Measurements from ENCODE around the gene SLC9A3. TPM values are rescaled to one million over a fixed set of nuclear protein-coding genes. Genes with fewer than 3 reads are reported as not detected.
"Not testable (repeated sequence)": the region's sequence is repeated elsewhere in the genome, so short reads cannot be mapped to it uniquely, and the experiment has no call there.

Gene SLC9A3
- total and polyA plus RNA-seq, 3 experiments from 2014 or later: 2.4 to 2.6 (median 2.5) TPM

DNA sequence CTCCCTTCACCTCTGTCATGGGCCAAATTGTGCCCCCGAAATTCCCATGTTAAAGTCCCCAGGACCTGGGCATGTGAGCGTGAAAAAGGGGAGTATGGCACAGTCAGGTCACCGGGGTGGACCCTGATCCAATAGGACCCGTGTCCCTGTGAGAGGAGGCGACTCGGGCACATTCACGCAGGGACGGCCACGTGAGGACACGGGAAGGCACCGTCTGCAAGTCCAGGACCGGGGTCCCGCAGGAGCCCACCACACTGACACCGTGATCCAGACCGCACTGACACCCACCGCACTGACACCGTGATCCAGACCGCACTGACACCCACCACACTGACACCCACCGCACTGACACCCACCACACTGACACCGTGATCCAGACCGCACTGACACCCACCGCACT lies 37.7 kb downstream of the SLC9A3 start:
- H3K36me3 Mint-ChIP-seq; H3K36me3 ChIP-seq (ENCODE audit: insufficient read depth, low read length); H3K27ac ChIP-seq (ENCODE audit: low read depth, low read length); POLR2A ChIA-PET; H3K27me3 ChIP-seq (ENCODE audit: insufficient read depth, low read length, poor library complexity, severe bottlenecking); H3K4me1 ChIP-seq (ENCODE audit: insufficient read depth, low read length); CTCF ChIA-PET; H3K9me3 Mint-ChIP-seq; H3K4me3 ChIP-seq (ENCODE audit: low read length); H3K9me3 ChIP-seq (ENCODE audit: low read length); DNase-seq: not testable (repeated sequence)
- Mint-ChIP-seq H3K27ac (peak overlapping the region in 1 of 8 donors; percentile 58), H3K27me3 (peaks cover 6 to 11% of the 10 kb centered on the region in 2 donors), H3K4me1 (peaks cover 0 to 14% (median 2%) of the 10 kb centered on the region in 3 donors), H3K4me3 (peak overlapping the region in 2 of 7 donors; percentile 36 to 66)

DNA sequence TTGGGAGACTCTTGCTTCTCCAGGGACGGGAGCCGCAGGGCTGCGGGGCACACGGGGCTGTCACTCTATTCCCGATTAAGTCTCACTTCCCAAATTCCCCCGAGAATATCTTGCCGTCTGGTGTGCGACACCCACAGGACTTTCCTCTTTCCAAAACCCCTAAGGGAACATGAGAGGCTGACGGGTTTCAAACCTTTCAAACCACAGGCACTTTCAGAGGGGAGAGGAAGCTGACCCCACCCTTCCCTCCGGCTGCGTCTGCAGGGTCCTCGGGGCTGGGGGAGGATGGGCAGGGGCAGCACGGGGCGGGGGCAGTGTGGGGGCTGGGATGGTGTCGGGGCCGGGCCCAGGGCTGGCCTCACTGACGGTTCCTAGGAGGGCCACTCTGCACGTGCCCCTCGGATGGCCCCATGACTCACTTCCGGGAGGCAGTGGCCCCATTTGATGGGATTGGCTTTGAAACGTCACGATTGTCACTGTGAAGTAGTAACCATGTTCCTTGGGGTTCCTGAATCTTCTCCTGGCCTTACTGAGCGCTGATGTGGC lies 38.2 kb downstream of the SLC9A3 start:
- H3K4me1 Mint-ChIP-seq: peaks cover 0 to 14% (median 2%) of the 10 kb centered on the region in 3 donors
- H3K27ac ChIP-seq (ENCODE audit: low read depth, low read length): no peak overlapping the region
- ChIA-PET POLR2A (no interaction called here), CTCF (no interaction called here)
- no peaks in the 10 kb centered on the region for H3K27me3 ChIP-seq (ENCODE audit: insufficient read depth, low read length, poor library complexity, severe bottlenecking)
- H3K36me3 Mint-ChIP-seq: no peaks in the 10 kb centered on the region
- H3K27ac Mint-ChIP-seq: peak overlapping the region in 2 of 8 donors; percentile 58 to 75
- no peak for DNase-seq
- H3K4me3 ChIP-seq (ENCODE audit: low read length): no peak overlapping the region
- H3K9me3 ChIP-seq (ENCODE audit: low read length): no peaks in the 10 kb centered on the region
- peaks cover 6 to 15% of the 10 kb centered on the region in 2 donors for H3K27me3 Mint-ChIP-seq
- H3K4me3 Mint-ChIP-seq: peak overlapping the region in 3 of 7 donors; percentile 34 to 66 (median 36)
- H3K9me3 Mint-ChIP-seq: no peaks in the 10 kb centered on the region
- peaks cover 4% of the 10 kb centered on the region for H3K4me1 ChIP-seq (ENCODE audit: insufficient read depth, low read length)
- no peaks in the 10 kb centered on the region for H3K36me3 ChIP-seq (ENCODE audit: insufficient read depth, low read length)

GRCh38 chr5:485113-485945 lies 38.9 kb downstream of the SLC9A3 start:
- H3K9me3 ChIP-seq (ENCODE audit: low read length): no peaks in the 10 kb centered on the region
- no peak for DNase-seq
- peaks cover 4% of the 10 kb centered on the region for H3K4me1 ChIP-seq (ENCODE audit: insufficient read depth, low read length)
- Mint-ChIP-seq H3K27ac (no peak overlapping the region), H3K4me1 (peaks cover 0 to 14% (median 2%) of the 10 kb centered on the region in 3 donors), H3K27me3 (peaks cover 10 to 15% of the 10 kb centered on the region in 2 donors), H3K36me3 (no peaks in the 10 kb centered on the region), H3K4me3 (peak overlapping the region in 2 of 7 donors; percentile 34 to 66), H3K9me3 (no peaks in the 10 kb centered on the region)
- no peaks in the 10 kb centered on the region for H3K36me3 ChIP-seq (ENCODE audit: insufficient read depth, low read length)
- no peak overlapping the region for H3K4me3 ChIP-seq (ENCODE audit: low read length)
- ChIA-PET CTCF (no interaction called here), POLR2A (no interaction called here)
- no peaks in the 10 kb centered on the region for H3K27me3 ChIP-seq (ENCODE audit: insufficient read depth, low read length, poor library complexity, severe bottlenecking)
- no peak overlapping the region for H3K27ac ChIP-seq (ENCODE audit: low read depth, low read length)

DNA sequence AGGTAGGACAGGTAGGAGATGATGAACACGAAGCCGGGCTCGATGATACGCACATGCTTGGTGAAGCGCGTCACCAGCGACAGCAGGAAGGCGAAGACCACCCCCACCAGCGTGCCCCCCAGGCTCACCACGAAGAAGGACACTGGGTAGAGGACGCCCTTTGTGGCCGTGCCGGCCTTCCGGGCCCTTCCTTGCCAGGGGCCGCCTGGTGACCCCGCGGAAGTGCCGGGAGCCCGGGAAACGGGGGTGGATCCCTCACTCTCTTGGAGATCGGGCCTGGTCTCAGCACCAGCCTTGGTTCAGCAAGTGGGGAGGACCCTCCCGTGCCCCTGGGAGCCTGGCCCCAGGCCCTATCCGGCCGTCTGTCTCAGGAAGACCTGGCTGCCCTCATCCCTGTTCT lies 39.7 kb downstream of the SLC9A3 start:
- H3K27me3 ChIP-seq (ENCODE audit: insufficient read depth, low read length, poor library complexity, severe bottlenecking): no peaks in the 10 kb centered on the region
- ChIA-PET CTCF (no interaction called here), POLR2A (no interaction called here)
- no peaks in the 10 kb centered on the region for H3K9me3 ChIP-seq (ENCODE audit: low read length)
- Mint-ChIP-seq H3K27me3 (peaks cover 10 to 15% of the 10 kb centered on the region in 2 donors), H3K4me3 (no peak overlapping the region), H3K4me1 (peaks cover 0 to 14% (median 2%) of the 10 kb centered on the region in 3 donors), H3K36me3 (no peaks in the 10 kb centered on the region), H3K9me3 (no peaks in the 10 kb centered on the region), H3K27ac (no peak overlapping the region)
- no peak for DNase-seq
- no peak overlapping the region for H3K27ac ChIP-seq (ENCODE audit: low read depth, low read length)
- H3K4me1 ChIP-seq (ENCODE audit: insufficient read depth, low read length): peaks cover 4% of the 10 kb centered on the region
- no peak overlapping the region for H3K4me3 ChIP-seq (ENCODE audit: low read length)
- H3K36me3 ChIP-seq (ENCODE audit: insufficient read depth, low read length): no peaks in the 10 kb centered on the region

- no peaks in the 10 kb centered on the region for H3K36me3 ChIP-seq (ENCODE audit: insufficient read depth, low read length)
- no peak overlapping the region for H3K27ac ChIP-seq (ENCODE audit: low read depth, low read length)
- no peaks in the 10 kb centered on the region for H3K36me3 Mint-ChIP-seq
- DNase-seq: no peak
- peaks cover 4% of the 10 kb centered on the region for H3K4me1 ChIP-seq (ENCODE audit: insufficient read depth, low read length)
- no peaks in the 10 kb centered on the region for H3K9me3 Mint-ChIP-seq
- H3K27ac Mint-ChIP-seq: no peak overlapping the region
- no peaks in the 10 kb centered on the region for H3K9me3 ChIP-seq (ENCODE audit: low read length)
- ChIA-PET CTCF (no interaction called here), POLR2A (no interaction called here)
- no peaks in the 10 kb centered on the region for H3K27me3 ChIP-seq (ENCODE audit: insufficient read depth, low read length, poor library complexity, severe bottlenecking)
- no peak overlapping the region for H3K4me3 ChIP-seq (ENCODE audit: low read length)
- peaks cover 0 to 14% (median 2%) of the 10 kb centered on the region in 3 donors for H3K4me1 Mint-ChIP-seq
- H3K4me3 Mint-ChIP-seq: no peak overlapping the region
- peaks cover 10 to 15% of the 10 kb centered on the region in 2 donors for H3K27me3 Mint-ChIP-seq
Observed at GRCh38 chr5:483434-484140, 40.7 kb downstream of the SLC9A3 start.

DNA sequence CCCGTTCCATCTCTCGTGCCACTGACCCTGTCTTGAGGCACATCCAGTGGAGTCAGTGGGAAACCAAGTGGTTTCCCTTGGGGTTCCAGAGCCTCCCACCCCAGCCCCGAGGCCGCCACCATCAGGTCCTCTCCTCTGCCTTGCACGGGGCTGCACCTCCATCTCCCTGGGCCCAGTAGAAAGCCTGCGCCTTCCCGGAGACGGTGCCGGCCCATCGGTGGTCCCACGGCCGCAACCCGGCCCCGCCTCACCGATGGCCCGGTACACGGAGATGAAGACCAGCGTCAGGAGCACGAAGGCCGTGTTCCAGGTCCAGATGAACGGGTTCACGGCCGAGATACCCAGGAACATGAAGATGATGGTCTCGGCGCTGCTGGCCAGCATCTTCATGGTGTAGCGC lies 41.2 kb downstream of the SLC9A3 start:
- no peaks in the 10 kb centered on the region for H3K27me3 ChIP-seq (ENCODE audit: insufficient read depth, low read length, poor library complexity, severe bottlenecking)
- no peaks in the 10 kb centered on the region for H3K9me3 Mint-ChIP-seq

DNA sequence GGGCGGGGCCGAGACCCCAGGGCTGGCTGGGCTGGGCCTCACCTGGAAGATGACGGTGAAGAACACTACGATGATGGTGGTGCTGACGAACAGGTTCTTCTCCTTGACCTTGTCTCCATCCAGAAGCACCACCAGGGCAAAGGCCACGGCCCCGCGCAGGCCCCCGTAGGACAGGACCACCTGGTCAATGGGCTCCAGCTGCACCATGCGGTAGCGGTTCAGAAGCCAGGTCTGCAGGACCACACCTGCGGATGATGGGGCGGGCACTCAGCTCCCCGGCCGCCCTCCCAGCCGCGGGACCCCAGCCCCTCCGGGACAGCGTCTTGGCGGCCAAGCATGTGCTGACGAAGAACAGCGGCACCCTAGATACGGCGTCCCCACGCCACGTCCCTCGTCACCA lies 41.7 kb downstream of the SLC9A3 start:
- POLR2A ChIA-PET: no interaction called here

More for the DNA sequence above, 41.2 kb downstream of the SLC9A3 start:
- Mint-ChIP-seq H3K4me3 (peak overlapping the region in 1 of 7 donors; percentile 27), H3K27ac (no peak overlapping the region), H3K36me3 (no peaks in the 10 kb centered on the region), H3K27me3 (peaks cover 10 to 15% of the 10 kb centered on the region in 2 donors), H3K4me1 (peaks cover 0 to 14% (median 2%) of the 10 kb centered on the region in 3 donors)
- no peak overlapping the region for H3K27ac ChIP-seq (ENCODE audit: low read depth, low read length)
- DNase-seq: no peak
- CTCF ChIA-PET: no interaction called here
- no peaks in the 10 kb centered on the region for H3K9me3 ChIP-seq (ENCODE audit: low read length)
- POLR2A ChIA-PET: no interaction called here
- H3K36me3 ChIP-seq (ENCODE audit: insufficient read depth, low read length): no peaks in the 10 kb centered on the region
- peaks cover 4% of the 10 kb centered on the region for H3K4me1 ChIP-seq (ENCODE audit: insufficient read depth, low read length)
- H3K4me3 ChIP-seq (ENCODE audit: low read length): no peak overlapping the region

DNA sequence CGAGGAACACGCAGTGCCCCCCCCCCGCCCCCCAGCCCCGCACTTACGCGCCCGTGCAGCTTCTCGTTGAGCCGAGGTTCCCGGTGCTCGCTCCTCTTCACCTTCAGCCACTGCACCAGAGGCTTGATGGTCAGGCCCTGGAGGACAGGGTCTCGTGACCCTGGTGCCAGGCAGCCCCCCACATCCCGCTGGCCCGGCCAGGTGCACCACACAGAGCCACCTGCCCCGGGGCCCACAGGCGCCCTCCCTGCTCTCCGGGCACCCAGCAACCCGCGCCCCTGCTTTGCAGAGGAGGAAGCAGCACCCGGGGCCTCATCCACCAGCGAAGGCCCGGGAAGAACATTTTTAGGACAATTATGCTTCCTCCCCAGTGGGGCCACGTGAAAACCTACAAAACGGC lies 42.2 kb downstream of the SLC9A3 start:
- no peak overlapping the region for H3K4me3 Mint-ChIP-seq
- no peak overlapping the region for H3K4me3 ChIP-seq (ENCODE audit: low read length)
- H3K4me1 ChIP-seq (ENCODE audit: insufficient read depth, low read length): peaks cover 4% of the 10 kb centered on the region
- H3K36me3 ChIP-seq (ENCODE audit: insufficient read depth, low read length): no peaks in the 10 kb centered on the region
- no peaks in the 10 kb centered on the region for H3K9me3 Mint-ChIP-seq
- H3K27me3 Mint-ChIP-seq: peaks cover 12 to 20% of the 10 kb centered on the region in 2 donors
- H3K27me3 ChIP-seq (ENCODE audit: insufficient read depth, low read length, poor library complexity, severe bottlenecking): no peaks in the 10 kb centered on the region
- no peak for DNase-seq
- no peaks in the 10 kb centered on the region for H3K9me3 ChIP-seq (ENCODE audit: low read length)
- CTCF ChIA-PET: no interaction called here
- POLR2A ChIA-PET: no interaction called here
- H3K27ac Mint-ChIP-seq: no peak overlapping the region
- peaks cover 0 to 14% (median 2%) of the 10 kb centered on the region in 3 donors for H3K4me1 Mint-ChIP-seq
- H3K27ac ChIP-seq (ENCODE audit: low read depth, low read length): no peak overlapping the region
- H3K36me3 Mint-ChIP-seq: no peaks in the 10 kb centered on the region

More for the DNA sequence above, 41.7 kb downstream of the SLC9A3 start:
- H3K27me3 ChIP-seq (ENCODE audit: insufficient read depth, low read length, poor library complexity, severe bottlenecking): no peaks in the 10 kb centered on the region
- no peak overlapping the region for H3K27ac ChIP-seq (ENCODE audit: low read depth, low read length)
- Mint-ChIP-seq H3K27me3 (peaks cover 12 to 18% of the 10 kb centered on the region in 2 donors), H3K27ac (no peak overlapping the region), H3K4me3 (no peak overlapping the region), H3K36me3 (no peaks in the 10 kb centered on the region), H3K4me1 (peaks cover 0 to 14% (median 2%) of the 10 kb centered on the region in 3 donors), H3K9me3 (no peaks in the 10 kb centered on the region)
- H3K36me3 ChIP-seq (ENCODE audit: insufficient read depth, low read length): no peaks in the 10 kb centered on the region
- peaks cover 4% of the 10 kb centered on the region for H3K4me1 ChIP-seq (ENCODE audit: insufficient read depth, low read length)
- no peak overlapping the region for H3K4me3 ChIP-seq (ENCODE audit: low read length)
- DNase-seq: no peak
- no peaks in the 10 kb centered on the region for H3K9me3 ChIP-seq (ENCODE audit: low read length)
- CTCF ChIA-PET: no interaction called here
